ENCODE results near the gene KLHL9. TPM values are rescaled to one million over a fixed set of nuclear protein-coding genes. Genes with fewer than 3 reads are reported as not detected.
"Not testable (repeated sequence)": the region's sequence is repeated elsewhere in the genome, so short reads cannot be mapped to it uniquely, and the experiment has no call there.

KLHL9 gene
- total and polyA plus RNA-seq, 8 donors = 4.1 to 35.7 (median 9.6) TPM

GRCh38 chr9:21367957-21368356 lies 32.8 kb upstream of the KLHL9 start, which contains the start of gene IFNA13:
Gene IFNA13 (minus strand): TSS chr9:21368057. CDS start chr9:21368010, 47 bp downstream.
- Histone ChIP-seq H3K4me1 (no peaks in the 10 kb centered on the region), H3K27ac (no peak within 1 kb of the TSS), H3K27me3 (no peaks in the 10 kb centered on the region), H3K4me3 (no peak within 1 kb of the TSS), H3K9me3 (no peaks in the 10 kb centered on the region), H3K36me3 (no peaks in the 10 kb centered on the region)
- TF ChIP-seq CTCF (IDR thresholded peaks at IDR 0.05) (no peak), POLR2A (IDR thresholded peaks at IDR 0.05) (no peak), POLR2AphosphoS5 (IDR thresholded peaks at IDR 0.05) (no peak), EP300 (IDR thresholded peaks at IDR 0.05) (no peak)
- DNase-seq = no peak
- 87 to 92% (median 89%) methylated on average over 2 to 3 of the region's 3 CpGs for WGBS, 5 donors
- intact Hi-C loops (cut with DNase I; ENCODE audit: low total_unique reads) = no loop called here

- intact Hi-C loops (cut with DNase I; ENCODE audit: low total_unique reads); H3K36me3 ChIP-seq; H3K9me3 ChIP-seq; H3K27ac ChIP-seq; H3K4me3 ChIP-seq; H3K27me3 ChIP-seq; H3K4me1 ChIP-seq; DNase-seq: not testable (repeated sequence)
- WGBS, 5 donors = 76 to 88% (median 82%) methylated on average over 1 of the region's 2 CpGs
Observed at GRCh38 chr9:21367169-21367568, 32.0 kb upstream of the KLHL9 start.

GRCh38 chr9:21362287-21362686 lies 27.1 kb upstream of the KLHL9 start:
- Histone ChIP-seq H3K4me1 (no peaks in the 10 kb centered on the region), H3K9me3 (no peaks in the 10 kb centered on the region), H3K27ac (no peak overlapping the region), H3K27me3 (no peaks in the 10 kb centered on the region), H3K4me3 (no peak overlapping the region), H3K36me3 (no peaks in the 10 kb centered on the region)
- intact Hi-C loops (cut with DNase I; ENCODE audit: low total_unique reads) = no loop called here
- WGBS, 5 donors = 78 to 86% (median 84%) methylated on average over 8 of the region's 8 CpGs
- no peak for TF ChIP-seq EP300 (IDR thresholded peaks at IDR 0.05)
- TF ChIP-seq POLR2A (IDR thresholded peaks at IDR 0.05) = no peak
- TF ChIP-seq CTCF (IDR thresholded peaks at IDR 0.05) = no peak
- TF ChIP-seq POLR2AphosphoS5 (IDR thresholded peaks at IDR 0.05) = no peak
- DNase-seq = no peak

GRCh38 chr9:21357479-21358460 lies 22.6 kb upstream of the KLHL9 start:
- Histone ChIP-seq H3K27me3 (no peaks in the 10 kb centered on the region), H3K36me3 (no peaks in the 10 kb centered on the region), H3K9me3 (peaks cover 0 to 5% (median 0%) of the 10 kb centered on the region in 4 donors), H3K4me1 (no peaks in the 10 kb centered on the region), H3K4me3 (no peak overlapping the region), H3K27ac (no peak overlapping the region)
- peak in 1 of 2 donors; percentile 11 for DNase-seq
- TF ChIP-seq POLR2AphosphoS5 (IDR thresholded peaks at IDR 0.05) = no peak
- TF ChIP-seq CTCF (IDR thresholded peaks at IDR 0.05) = no peak
- no peak for TF ChIP-seq POLR2A (IDR thresholded peaks at IDR 0.05)
- TF ChIP-seq EP300 (IDR thresholded peaks at IDR 0.05) = no peak
- WGBS, 5 donors = 54 to 61% (median 58%) methylated on average over 7 of the region's 7 CpGs
- intact Hi-C loops (cut with DNase I; ENCODE audit: low total_unique reads) = no loop called here

- Histone ChIP-seq H3K4me1 (no peaks in the 10 kb centered on the region), H3K36me3 (no peaks in the 10 kb centered on the region), H3K9me3 (peaks cover 0 to 5% (median under 1%) of the 10 kb centered on the region in 4 donors), H3K27me3 (peaks cover 0 to 8% (median 0%) of the 10 kb centered on the region in 3 donors), H3K4me3 (no peak within 1 kb of the TSS), H3K27ac (no peak within 1 kb of the TSS)
- 60 to 87% (median 69%) methylated on average over 1 of the region's 1 CpG for WGBS, 5 donors
- intact Hi-C loops (cut with DNase I; ENCODE audit: low total_unique reads) = no loop called here
- DNase-seq = no peak
- no peak for TF ChIP-seq POLR2AphosphoS5 (IDR thresholded peaks at IDR 0.05)
- no peak for TF ChIP-seq CTCF (IDR thresholded peaks at IDR 0.05)
- TF ChIP-seq POLR2A (IDR thresholded peaks at IDR 0.05) = no peak
- no peak for TF ChIP-seq EP300 (IDR thresholded peaks at IDR 0.05)
Observed at GRCh38 chr9:21350787-21351186, 15.6 kb upstream of the KLHL9 start, which contains the start of gene IFNA6. Gene IFNA6 (minus strand): TSS chr9:21350887. CDS start chr9:21350887, 0 bp downstream.

All from stomach (tissue), 9 donors.